ENCODE measurements around the gene RALGPS1. TPM values are rescaled to one million over a fixed set of nuclear protein-coding genes. Genes with fewer than 3 reads are reported as not detected.

The RALGPS1 gene
- polyA plus RNA-seq, 1 of the 3 experiments (the other 2 are of a cell fraction), result 3.9 TPM

- Histone ChIP-seq H3K4me3 (ENCODE audit: low read depth in 2 of 2, low read length in 1 of 2) (no peak overlapping the region), H2AFZ (ENCODE audit: low read depth) (no peak overlapping the region), H3K4me1 (ENCODE audit: control insufficient read depth in 1 of 2, insufficient read depth in 2 of 2, low read depth in 1 of 2, low read length in 1 of 2) (peaks cover 0 to 5% of the 10 kb centered on the region in 2 experiments; a peak in 1 of 4 replicates), H4K20me1 (ENCODE audit: insufficient read depth) (no peaks in the 10 kb centered on the region), H3K4me2 (no peak overlapping the region), H3K27me3 (ENCODE audit: insufficient read depth) (no peaks in the 10 kb centered on the region), H3K9me2 (no peaks in the 10 kb centered on the region), H3F3A (replicated peaks; ENCODE audit: insufficient read depth) (peaks cover 6% of the 10 kb centered on the region), H3K9me3 (no peaks in the 10 kb centered on the region), H3K9ac (no peak overlapping the region), H3K79me2 (ENCODE audit: insufficient read depth) (no peaks in the 10 kb centered on the region), H3K36me3 (replicated peaks in 1 of 2; ENCODE audit: control insufficient read depth in 1 of 2, insufficient read depth in 2 of 2, low read length in 1 of 2) (no peaks in the 10 kb centered on the region), H3K27ac (ENCODE audit: low read depth in 2 of 2, low read length in 1 of 2) (no peak overlapping the region)
- WGBS (ENCODE audit: low lambda C conversion rate), result 100% methylated on average over 1 of the region's 1 CpG
- TF ChIP-seq GATA2 (CRISPR knock-in tag; IDR thresholded peaks at IDR 0.05), result no peak
- TF ChIP-seq TCF12 (IDR thresholded peaks at IDR 0.05), result no peak
- TF ChIP-seq, protein P1, sequence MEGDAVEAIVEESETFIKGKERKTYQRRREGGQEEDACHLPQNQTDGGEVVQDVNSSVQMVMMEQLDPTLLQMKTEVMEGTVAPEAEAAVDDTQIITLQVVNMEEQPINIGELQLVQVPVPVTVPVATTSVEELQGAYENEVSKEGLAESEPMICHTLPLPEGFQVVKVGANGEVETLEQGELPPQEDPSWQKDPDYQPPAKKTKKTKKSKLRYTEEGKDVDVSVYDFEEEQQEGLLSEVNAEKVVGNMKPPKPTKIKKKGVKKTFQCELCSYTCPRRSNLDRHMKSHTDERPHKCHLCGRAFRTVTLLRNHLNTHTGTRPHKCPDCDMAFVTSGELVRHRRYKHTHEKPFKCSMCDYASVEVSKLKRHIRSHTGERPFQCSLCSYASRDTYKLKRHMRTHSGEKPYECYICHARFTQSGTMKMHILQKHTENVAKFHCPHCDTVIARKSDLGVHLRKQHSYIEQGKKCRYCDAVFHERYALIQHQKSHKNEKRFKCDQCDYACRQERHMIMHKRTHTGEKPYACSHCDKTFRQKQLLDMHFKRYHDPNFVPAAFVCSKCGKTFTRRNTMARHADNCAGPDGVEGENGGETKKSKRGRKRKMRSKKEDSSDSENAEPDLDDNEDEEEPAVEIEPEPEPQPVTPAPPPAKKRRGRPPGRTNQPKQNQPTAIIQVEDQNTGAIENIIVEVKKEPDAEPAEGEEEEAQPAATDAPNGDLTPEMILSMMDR (IDR thresholded peaks at IDR 0.05), result no peak
- TF ChIP-seq MXI1 (IDR thresholded peaks at IDR 0.05; ENCODE audit: low read depth, low read length), result no peak
- ChIA-PET CTCF (interaction anchor here (11.2 kb wide), 1 partner anchor 251 kb away, joined by 202 read pairs; no protein-coding TSS in a partner anchor), POLR2A (no interaction called here)
- DNase-seq, result no peak
Measured at GRCh38 chr9:127193483-127193882, 278.9 kb downstream of the RALGPS1 start.

- no peaks in the 10 kb centered on the region for H3K9me2 ChIP-seq
- POLR2A ChIA-PET, result no interaction called here
- no peaks in the 10 kb centered on the region for H4K20me1 ChIP-seq (ENCODE audit: insufficient read depth)
- H3F3A ChIP-seq (replicated peaks; ENCODE audit: insufficient read depth), result peaks cover 6% of the 10 kb centered on the region
- H3K27me3 ChIP-seq (ENCODE audit: insufficient read depth), result no peaks in the 10 kb centered on the region
- H3K9ac ChIP-seq, result no peak overlapping the region
- H3K4me2 ChIP-seq, result no peak overlapping the region
- CTCF ChIA-PET, result interaction anchor here (0.6 to 11.2 kb wide), 4 partner anchors 20 to 252 kb away, joined by 3 to 202 read pairs (median 4); no protein-coding TSS in a partner anchor
- peaks cover 0 to 8% of the 10 kb centered on the region in 2 experiments; a peak in 1 of 4 replicates for H3K4me1 ChIP-seq (ENCODE audit: control insufficient read depth in 1 of 2, insufficient read depth in 2 of 2, low read depth in 1 of 2, low read length in 1 of 2)
- 94% methylated on average over 11 of the region's 12 CpGs for WGBS (ENCODE audit: low lambda C conversion rate)
- no peaks in the 10 kb centered on the region for H3K79me2 ChIP-seq (ENCODE audit: insufficient read depth)
- no peak overlapping the region for H2AFZ ChIP-seq (ENCODE audit: low read depth)
- TF ChIP-seq RFX5 (IDR thresholded peaks at IDR 0.05; ENCODE audit: low read length) (no peak), TAF1 (IDR thresholded peaks at IDR 0.05; ENCODE audit: borderline replicate concordance, low read depth, low read length) (no peak), SIN3A (IDR thresholded peaks at IDR 0.05; ENCODE audit: borderline replicate concordance, low read depth, low read length) (no peak), SMC3 (IDR thresholded peaks at IDR 0.05; ENCODE audit: low read depth, low read length) (no peak), TEAD4 (IDR thresholded peaks at IDR 0.05; ENCODE audit: borderline replicate concordance, insufficient read depth) (no peak), FOXJ3 (CRISPR knock-in tag; IDR thresholded peaks at IDR 0.05) (no peak), RAD21 (IDR thresholded peaks at IDR 0.05; ENCODE audit: low read length) (no peak), MEF2A (IDR thresholded peaks at IDR 0.05; ENCODE audit: borderline replicate concordance, low read depth) (no peak), NRF1 (IDR thresholded peaks at IDR 0.05; ENCODE audit: low read depth, low read length) (no peak)
- TF ChIP-seq, protein P2, sequence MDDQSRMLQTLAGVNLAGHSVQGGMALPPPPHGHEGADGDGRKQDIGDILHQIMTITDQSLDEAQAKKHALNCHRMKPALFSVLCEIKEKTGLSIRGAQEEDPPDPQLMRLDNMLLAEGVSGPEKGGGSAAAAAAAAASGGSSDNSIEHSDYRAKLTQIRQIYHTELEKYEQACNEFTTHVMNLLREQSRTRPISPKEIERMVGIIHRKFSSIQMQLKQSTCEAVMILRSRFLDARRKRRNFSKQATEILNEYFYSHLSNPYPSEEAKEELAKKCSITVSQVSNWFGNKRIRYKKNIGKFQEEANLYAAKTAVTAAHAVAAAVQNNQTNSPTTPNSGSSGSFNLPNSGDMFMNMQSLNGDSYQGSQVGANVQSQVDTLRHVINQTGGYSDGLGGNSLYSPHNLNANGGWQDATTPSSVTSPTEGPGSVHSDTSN (IDR thresholded peaks at IDR 0.05), result no peak
- TF ChIP-seq, protein P1 (IDR thresholded peaks at IDR 0.05), result no peak
- H3K27ac ChIP-seq (ENCODE audit: low read depth in 2 of 2, low read length in 1 of 2), result no peak overlapping the region
- no peak overlapping the region for H3K4me3 ChIP-seq (ENCODE audit: low read depth in 2 of 2, low read length in 1 of 2)
- no peak for DNase-seq
- H3K36me3 ChIP-seq (replicated peaks in 1 of 2; ENCODE audit: control insufficient read depth in 1 of 2, insufficient read depth in 2 of 2, low read length in 1 of 2), result no peaks in the 10 kb centered on the region
- H3K9me3 ChIP-seq, result no peaks in the 10 kb centered on the region
Measured at GRCh38 chr9:127194881-127195713, 280.5 kb downstream of the RALGPS1 start.
